Amniotic epithelial cell (primary cell): Measurements from ENCODE around the gene CNIH3.

ENCODE experiments used
- DNase-seq: peaks from one replicate; pipeline ENCODE4 v3.0.0-alpha.2; 2010; ENCODE audit warnings: low read depth

CNIH3 gene

GRCh38 chr1:224745394-224745793 lies 129.3 kb downstream of the CNIH3 start:
- DNase-seq, result no peak

GRCh38 chr1:224745924-224746323 lies 129.8 kb downstream of the CNIH3 start:
- DNase-seq, result no peak

- peak; percentile 7 for DNase-seq
Measured at GRCh38 chr1:224747578-224747977, 131.5 kb downstream of the CNIH3 start.

GRCh38 chr1:224749916-224750315 lies 133.8 kb downstream of the CNIH3 start:
- no peak for DNase-seq

GRCh38 chr1:224751624-224752311 lies 135.7 kb downstream of the CNIH3 start:
- DNase-seq, result no peak

GRCh38 chr1:224753491-224753890 lies 137.4 kb downstream of the CNIH3 start:
- no peak for DNase-seq

- DNase-seq, result no peak
Measured at GRCh38 chr1:224755586-224755985, 139.5 kb downstream of the CNIH3 start.

- DNase-seq, result no peak
Measured at GRCh38 chr1:224757508-224757907, 141.4 kb downstream of the CNIH3 start.

GRCh38 chr1:224759135-224759534 lies 143.0 kb downstream of the CNIH3 start:
- no peak for DNase-seq

- no peak for DNase-seq
Measured at GRCh38 chr1:224759681-224760091, 143.6 kb downstream of the CNIH3 start.

GRCh38 chr1:224760163-224760562 lies 144.0 kb downstream of the CNIH3 start:
- DNase-seq, result no peak

- DNase-seq, result no peak
Measured at GRCh38 chr1:224761245-224761644, 145.1 kb downstream of the CNIH3 start.

- no peak for DNase-seq
Measured at GRCh38 chr1:224762046-224762445, 145.9 kb downstream of the CNIH3 start.

GRCh38 chr1:224762701-224763100 lies 146.6 kb downstream of the CNIH3 start:
- no peak for DNase-seq

GRCh38 chr1:224763126-224763775 lies 147.1 kb downstream of the CNIH3 start:
- DNase-seq, result no peak

- DNase-seq, result no peak
Measured at GRCh38 chr1:224766266-224766665, 150.1 kb downstream of the CNIH3 start.

- DNase-seq, result no peak
Measured at GRCh38 chr1:224767031-224767430, 150.9 kb downstream of the CNIH3 start.

- no peak for DNase-seq
Measured at GRCh38 chr1:224767676-224768075, 151.6 kb downstream of the CNIH3 start.

- DNase-seq, result no peak
Measured at GRCh38 chr1:224768971-224769370, 152.9 kb downstream of the CNIH3 start.

- peak; percentile 4 for DNase-seq
Measured at GRCh38 chr1:224769452-224770335, 153.6 kb downstream of the CNIH3 start.

- peak; percentile 33 for DNase-seq
Measured at GRCh38 chr1:224770336-224770693, 154.2 kb downstream of the CNIH3 start.

- no peak for DNase-seq
Measured at GRCh38 chr1:224773646-224774045, 157.5 kb downstream of the CNIH3 start.

- no peak for DNase-seq
Measured at GRCh38 chr1:224774378-224774777, 158.3 kb downstream of the CNIH3 start.
